Inflammatory macrophage treated with lipopolysaccharide for 4 hours (primary cell): Measurements from ENCODE around the gene JAK3.

Experiments
- DNase-seq: peaks from one replicate; pipeline ENCODE4 v3.0.0-alpha.2; 2020

Gene JAK3

DNA sequence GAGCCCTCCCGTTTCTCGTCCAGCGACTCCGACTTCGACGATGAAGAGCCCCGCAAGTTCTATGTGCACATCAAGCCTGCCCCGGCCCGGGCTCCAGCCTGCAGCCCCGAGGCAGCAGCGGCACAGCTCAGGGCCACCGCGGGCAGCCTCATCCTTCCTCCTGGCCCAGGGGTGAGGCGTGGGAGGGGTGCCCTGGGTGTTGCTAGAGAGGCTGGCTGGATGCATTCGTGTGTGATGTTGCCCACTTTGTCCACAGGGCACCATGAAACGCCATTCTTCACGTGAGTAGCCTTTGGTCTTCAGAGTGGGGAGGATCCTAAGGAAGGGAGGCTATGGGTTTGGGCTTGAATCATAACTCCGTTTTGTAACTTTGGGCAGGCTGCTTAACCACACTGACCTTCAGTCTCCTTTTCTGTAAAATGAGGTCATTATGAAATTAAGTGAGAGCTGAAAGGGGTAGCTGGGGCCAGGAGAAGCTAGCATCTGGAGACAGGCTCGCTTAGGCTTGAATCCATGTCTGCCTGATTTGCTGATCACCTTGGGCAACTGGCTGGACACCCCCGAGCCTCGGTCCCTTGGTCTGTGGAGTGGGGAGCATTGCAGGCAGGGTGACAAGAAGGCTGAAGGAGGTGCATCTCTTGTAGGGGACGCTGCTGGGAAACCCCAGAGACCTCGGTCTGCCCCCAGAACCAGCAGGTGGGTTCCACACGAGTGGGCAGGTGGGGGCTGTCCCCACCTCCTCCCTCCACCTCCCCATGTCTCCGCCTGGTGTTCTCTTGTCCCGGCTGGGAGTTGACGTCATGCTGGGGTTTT lies 71.6 kb downstream of the JAK3 start:
- peak; percentile 97 for DNase-seq

DNA sequence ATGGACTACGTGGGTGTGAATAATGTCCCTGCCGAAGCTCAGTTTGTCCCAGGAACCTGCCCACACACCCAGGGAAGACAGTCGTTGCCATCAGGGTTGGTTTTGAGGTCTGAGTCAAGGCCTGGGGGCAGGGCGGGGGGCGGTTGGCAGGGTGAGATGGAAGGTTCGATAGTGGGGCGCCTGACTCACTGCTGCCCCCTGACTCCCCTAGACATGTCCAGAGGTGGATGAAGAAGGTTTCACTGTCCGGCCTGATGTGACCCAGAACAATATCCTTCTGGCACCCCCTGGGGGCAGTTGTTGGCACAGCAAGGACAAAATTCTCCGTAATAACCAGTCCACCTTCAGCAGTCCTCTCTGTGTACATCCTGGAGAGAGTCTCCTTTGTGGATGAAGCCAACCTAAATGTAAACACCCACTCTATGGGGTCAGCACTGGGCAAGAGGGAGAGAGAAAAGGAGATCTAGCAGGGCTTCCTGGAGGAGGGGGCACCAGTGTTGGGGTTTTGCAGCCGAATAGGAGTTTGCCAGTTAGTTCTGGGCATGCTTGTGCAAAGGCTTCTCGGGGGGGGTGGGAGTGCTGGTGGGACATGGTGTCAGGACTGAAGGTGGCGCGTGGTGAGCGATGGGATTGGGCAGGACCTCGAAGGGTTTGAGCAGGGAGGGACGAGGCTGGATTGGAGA lies 72.4 kb downstream of the JAK3 start:
- DNase-seq = peak; percentile 44
